Activated naive CD4-positive, alpha-beta T cell treated with anti-CD3 and anti-CD28 coated beads, Interleukin-2, amount 50 U/mL, for 24 hours (primary cell): ENCODE data around the gene MED13.
"Not testable (repeated sequence)": the region's sequence is repeated elsewhere in the genome, so short reads cannot be mapped to it uniquely, and the experiment has no call there.

Experiments used
- H3K27ac Mint-ChIP-seq: one replicate; pipeline ENCODE4 v1.8.0; 2021; ENCODE audit warnings: mild to moderate bottlenecking, mixed read lengths
- H3K27me3 Mint-ChIP-seq: one replicate; pipeline ENCODE4 v1.8.0; 2021; ENCODE audit warnings: mixed read lengths
- H3K36me3 Mint-ChIP-seq: one replicate; pipeline ENCODE4 v1.8.0; 2021; ENCODE audit warnings: mixed read lengths
- H3K4me1 Mint-ChIP-seq: one replicate; pipeline ENCODE4 v1.8.0; 2021; ENCODE audit warnings: mixed read lengths
- H3K4me3 Mint-ChIP-seq: one replicate; pipeline ENCODE4 v1.8.0; 2021; ENCODE audit warnings: mild to moderate bottlenecking, mixed read lengths
- H3K9me3 Mint-ChIP-seq: one replicate; pipeline ENCODE4 v1.8.0; 2021; ENCODE audit warnings: mixed read lengths

The MED13 gene

DNA sequence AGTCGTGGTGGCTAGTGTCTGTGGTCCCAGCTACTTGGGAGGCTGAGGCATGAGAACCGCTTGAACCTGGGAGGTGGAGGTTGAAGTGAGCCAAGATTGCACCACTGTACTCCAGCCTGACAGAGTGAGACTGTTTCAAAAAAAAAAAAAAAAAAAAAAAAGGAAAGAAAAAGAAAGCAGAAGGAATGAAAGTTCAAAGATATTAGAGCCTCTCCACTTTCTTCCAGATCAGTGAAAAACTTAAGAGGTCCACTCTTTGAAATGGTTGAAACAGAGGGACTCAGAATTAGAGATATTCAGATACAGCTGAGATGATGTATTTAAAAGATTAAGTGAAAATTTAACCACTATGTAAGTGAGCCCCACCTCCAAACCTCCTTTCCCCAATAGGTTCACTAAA lies 16.8 kb downstream of the MED13 start:
- no peak overlapping the region for H3K4me3 Mint-ChIP-seq
- H3K9me3 Mint-ChIP-seq: no peaks in the 10 kb centered on the region
- peaks cover 74% of the 10 kb centered on the region for H3K4me1 Mint-ChIP-seq
- H3K36me3 Mint-ChIP-seq: peaks cover 31% of the 10 kb centered on the region
- H3K27ac Mint-ChIP-seq: no peak overlapping the region
- H3K27me3 Mint-ChIP-seq: no peaks in the 10 kb centered on the region

DNA sequence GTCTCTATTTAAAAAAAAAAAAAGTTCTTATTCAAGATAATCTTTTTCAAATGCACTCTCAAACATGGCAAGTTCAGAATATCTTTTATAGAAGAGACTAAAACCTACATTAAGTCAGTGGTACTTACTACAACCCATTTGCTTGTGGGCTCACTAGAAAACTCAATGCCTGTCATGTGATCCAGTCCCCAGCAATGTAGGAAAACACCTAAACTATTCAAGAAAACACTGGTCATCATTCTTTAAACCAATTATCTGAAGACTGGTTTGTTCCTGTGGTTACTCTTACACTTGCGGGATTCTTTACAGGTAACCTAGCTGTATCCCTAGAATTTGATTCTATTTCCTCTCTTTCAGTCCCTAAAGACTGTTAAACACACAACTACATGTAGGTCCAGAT lies 19.6 kb downstream of the MED13 start:
- Mint-ChIP-seq H3K4me1 (peaks cover 75% of the 10 kb centered on the region), H3K27ac (no peak overlapping the region), H3K9me3 (no peaks in the 10 kb centered on the region), H3K4me3 (no peak overlapping the region), H3K36me3 (peaks cover 22% of the 10 kb centered on the region), H3K27me3 (no peaks in the 10 kb centered on the region)

- Mint-ChIP-seq H3K9me3 (no peaks in the 10 kb centered on the region), H3K4me3 (no peak overlapping the region), H3K4me1 (peaks cover 76% of the 10 kb centered on the region), H3K36me3 (peaks cover 21% of the 10 kb centered on the region), H3K27ac (no peak overlapping the region), H3K27me3 (no peaks in the 10 kb centered on the region)
Observed at GRCh38 chr17:62045109-62045508, 20.0 kb downstream of the MED13 start.

- H3K27ac Mint-ChIP-seq: no peak overlapping the region
- no peak overlapping the region for H3K4me3 Mint-ChIP-seq
- no peaks in the 10 kb centered on the region for H3K9me3 Mint-ChIP-seq
- H3K36me3 Mint-ChIP-seq: peaks cover 18% of the 10 kb centered on the region
- no peaks in the 10 kb centered on the region for H3K27me3 Mint-ChIP-seq
- H3K4me1 Mint-ChIP-seq: peaks cover 75% of the 10 kb centered on the region
Observed at GRCh38 chr17:62043602-62044001, 21.5 kb downstream of the MED13 start.

DNA sequence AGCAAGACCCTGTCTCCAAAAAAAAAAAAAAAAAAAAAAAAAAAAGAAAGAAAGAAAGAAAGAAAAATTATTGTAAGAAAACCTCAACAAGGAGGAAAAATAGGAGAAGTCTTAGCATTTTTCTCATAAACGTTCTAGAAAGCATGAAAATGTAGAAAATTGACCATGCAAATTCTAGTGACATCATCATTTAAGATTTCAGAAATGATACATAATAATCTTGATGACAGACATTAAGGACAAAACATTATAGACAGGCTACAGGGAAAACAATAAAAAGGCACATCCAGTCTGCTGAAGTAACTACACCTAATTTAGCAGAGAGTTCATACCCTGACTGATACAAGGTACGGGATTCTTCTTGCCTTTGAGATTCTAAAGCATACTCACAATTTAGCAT lies 21.9 kb downstream of the MED13 start:
- Mint-ChIP-seq H3K4me3 (no peak overlapping the region), H3K27ac (no peak overlapping the region), H3K36me3 (peaks cover 16% of the 10 kb centered on the region), H3K27me3 (no peaks in the 10 kb centered on the region), H3K9me3 (no peaks in the 10 kb centered on the region), H3K4me1 (peaks cover 73% of the 10 kb centered on the region)

DNA sequence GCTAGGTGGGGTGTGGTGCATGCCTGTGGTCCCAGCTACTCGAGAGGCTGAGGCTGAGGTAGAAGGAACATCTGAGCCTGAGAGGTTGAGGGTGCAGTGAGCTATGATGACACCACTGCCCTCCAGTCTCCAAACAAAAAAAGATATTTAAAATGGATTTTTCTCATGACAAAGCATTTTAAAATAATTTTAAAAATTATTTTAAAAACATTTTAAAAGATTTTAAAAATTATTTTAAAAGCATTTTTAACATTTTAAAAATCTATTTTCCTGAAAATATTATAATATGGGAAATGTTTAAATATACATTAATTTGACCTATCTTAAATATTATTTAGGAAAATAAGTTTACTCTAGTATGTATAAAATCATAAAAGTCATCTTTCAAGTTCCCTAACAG lies 26.8 kb downstream of the MED13 start:
- peaks cover 56% of the 10 kb centered on the region for H3K4me1 Mint-ChIP-seq
- no peaks in the 10 kb centered on the region for H3K27me3 Mint-ChIP-seq
- no peak overlapping the region for H3K4me3 Mint-ChIP-seq

DNA sequence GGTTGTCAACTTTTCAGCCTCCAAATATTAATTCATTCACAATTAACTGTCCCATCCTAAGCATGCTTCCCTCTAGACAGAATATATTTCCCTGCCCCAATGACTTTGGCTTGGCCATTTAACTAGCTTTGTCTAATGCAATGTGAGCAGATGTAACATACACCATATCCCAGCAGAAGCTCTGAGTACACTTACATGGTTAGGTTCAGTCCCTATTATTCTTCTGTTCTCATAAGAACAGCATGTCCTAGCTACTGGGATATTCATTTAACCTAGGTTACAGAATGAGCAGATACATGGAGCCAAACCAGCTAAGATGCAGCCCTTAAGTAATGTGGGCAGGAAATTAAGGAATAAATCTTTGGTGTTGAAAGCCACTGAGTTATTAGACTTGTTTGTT lies 31.8 kb downstream of the MED13 start:
- Mint-ChIP-seq H3K36me3 (peaks cover 10% of the 10 kb centered on the region), H3K27ac (no peak overlapping the region), H3K4me1 (peaks cover 21% of the 10 kb centered on the region)

More for the DNA sequence above, 26.8 kb downstream of the MED13 start:
- Mint-ChIP-seq H3K9me3 (no peaks in the 10 kb centered on the region), H3K27ac (no peak overlapping the region), H3K36me3 (peaks cover 8% of the 10 kb centered on the region)

GRCh38 chr17:62032480-62032879 lies 32.6 kb downstream of the MED13 start:
- H3K4me1 Mint-ChIP-seq: peaks cover 27% of the 10 kb centered on the region
- H3K4me3 Mint-ChIP-seq: no peak overlapping the region
- H3K27me3 Mint-ChIP-seq: no peaks in the 10 kb centered on the region
- H3K9me3 Mint-ChIP-seq: no peaks in the 10 kb centered on the region
- H3K36me3 Mint-ChIP-seq: peaks cover 14% of the 10 kb centered on the region
- H3K27ac Mint-ChIP-seq: no peak overlapping the region

More for the DNA sequence above, 31.8 kb downstream of the MED13 start:
- H3K4me3 Mint-ChIP-seq: no peak overlapping the region
- no peaks in the 10 kb centered on the region for H3K27me3 Mint-ChIP-seq
- no peaks in the 10 kb centered on the region for H3K9me3 Mint-ChIP-seq

DNA sequence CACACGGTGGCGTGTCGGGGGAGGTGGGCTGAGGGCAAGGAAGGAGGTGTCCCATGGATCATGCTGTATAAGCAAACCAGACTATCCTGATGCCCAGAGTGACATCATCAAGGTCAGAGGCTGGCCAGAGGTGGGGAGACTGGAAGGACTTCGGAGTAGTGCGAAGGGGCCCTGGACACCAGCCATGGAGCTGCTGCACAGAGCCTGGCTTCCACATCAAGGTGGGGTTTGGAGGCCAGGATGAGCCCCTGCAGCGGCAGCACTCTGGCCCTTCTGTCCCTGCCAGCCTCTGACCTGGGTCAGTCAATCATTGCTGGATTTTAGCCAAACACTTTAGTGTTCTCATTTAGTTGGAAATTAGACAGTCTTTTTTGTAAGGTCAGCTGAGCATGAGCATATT lies 34.8 kb downstream of the MED13 start:
- Mint-ChIP-seq H3K36me3 (peaks cover 23% of the 10 kb centered on the region), H3K9me3 (no peaks in the 10 kb centered on the region), H3K4me3 (no peak overlapping the region), H3K27ac (no peak overlapping the region), H3K4me1 (peaks cover 35% of the 10 kb centered on the region), H3K27me3 (no peaks in the 10 kb centered on the region)

GRCh38 chr17:62024866-62025265 lies 40.2 kb downstream of the MED13 start:
- Mint-ChIP-seq H3K9me3 (no peaks in the 10 kb centered on the region), H3K36me3 (peaks cover 29% of the 10 kb centered on the region), H3K27me3 (no peaks in the 10 kb centered on the region), H3K4me3 (no peak overlapping the region), H3K4me1 (peaks cover 22% of the 10 kb centered on the region), H3K27ac (no peak overlapping the region)

GRCh38 chr17:62017912-62018311 lies 47.2 kb downstream of the MED13 start:
- Mint-ChIP-seq H3K36me3 (peaks cover 18% of the 10 kb centered on the region), H3K27me3 (no peaks in the 10 kb centered on the region), H3K4me1 (peaks cover 15% of the 10 kb centered on the region), H3K9me3 (no peaks in the 10 kb centered on the region), H3K27ac (peak overlapping the region; percentile 17), H3K4me3 (no peak overlapping the region)

- Mint-ChIP-seq H3K36me3 (peaks cover 18% of the 10 kb centered on the region), H3K27me3 (no peaks in the 10 kb centered on the region), H3K27ac (peak overlapping the region; percentile 17), H3K4me1 (peaks cover 15% of the 10 kb centered on the region), H3K9me3 (no peaks in the 10 kb centered on the region), H3K4me3 (no peak overlapping the region)
Observed at GRCh38 chr17:62017496-62017895, 47.6 kb downstream of the MED13 start.

GRCh38 chr17:62014526-62014925 lies 50.6 kb downstream of the MED13 start:
- H3K4me3 Mint-ChIP-seq: no peak overlapping the region
- H3K27ac Mint-ChIP-seq: no peak overlapping the region
- H3K9me3 Mint-ChIP-seq: no peaks in the 10 kb centered on the region
- H3K4me1 Mint-ChIP-seq: peaks cover 21% of the 10 kb centered on the region
- no peaks in the 10 kb centered on the region for H3K27me3 Mint-ChIP-seq
- peaks cover 25% of the 10 kb centered on the region for H3K36me3 Mint-ChIP-seq

GRCh38 chr17:62009220-62009619 lies 55.9 kb downstream of the MED13 start:
- peaks cover 40% of the 10 kb centered on the region for H3K4me1 Mint-ChIP-seq
- H3K4me3 Mint-ChIP-seq: no peak overlapping the region
- peaks cover 34% of the 10 kb centered on the region for H3K36me3 Mint-ChIP-seq
- no peaks in the 10 kb centered on the region for H3K27me3 Mint-ChIP-seq
- H3K27ac Mint-ChIP-seq: peak overlapping the region; percentile 6
- H3K9me3 Mint-ChIP-seq: no peaks in the 10 kb centered on the region

DNA sequence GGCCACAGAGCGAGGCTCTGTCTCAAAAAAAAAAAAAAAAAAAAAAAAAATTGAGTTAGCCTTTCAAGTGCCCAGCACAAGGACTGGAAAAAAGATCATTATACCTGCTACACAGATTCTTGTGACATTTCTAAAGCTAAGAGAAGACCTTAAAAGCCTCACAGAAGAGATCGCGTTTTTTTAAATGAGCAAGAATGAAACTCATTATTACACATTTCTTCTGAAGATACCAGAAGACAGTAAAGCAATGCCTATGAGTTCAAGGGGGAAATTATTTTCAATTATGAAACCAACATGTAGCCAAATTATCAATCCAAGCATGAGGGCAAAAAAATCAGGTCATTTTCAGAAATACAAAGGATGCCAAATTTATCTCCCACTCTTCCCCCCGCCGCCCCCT lies 56.8 kb downstream of the MED13 start:
- Mint-ChIP-seq H3K4me1 (peaks cover 45% of the 10 kb centered on the region), H3K36me3 (peaks cover 36% of the 10 kb centered on the region), H3K9me3 (no peaks in the 10 kb centered on the region), H3K27ac (no peak overlapping the region), H3K27me3 (no peaks in the 10 kb centered on the region), H3K4me3 (no peak overlapping the region)

DNA sequence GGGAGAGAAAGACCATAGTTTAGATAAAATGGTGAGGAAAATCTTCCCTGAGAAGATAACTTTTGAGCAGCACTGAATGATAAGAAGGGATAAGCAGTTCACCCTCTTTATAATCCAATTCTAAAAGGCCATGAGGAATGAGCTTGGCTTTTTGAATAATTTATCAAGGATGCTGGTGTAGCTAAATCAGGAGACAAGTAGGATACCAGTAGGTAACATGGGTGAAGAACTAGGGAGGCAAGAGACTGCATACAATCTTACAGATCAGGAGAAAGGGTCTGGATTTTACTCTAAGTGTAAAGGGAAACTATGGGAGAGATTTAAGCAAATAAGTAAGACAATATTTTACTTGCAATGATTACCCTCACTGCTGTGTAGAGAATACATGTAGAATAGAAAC lies 60.7 kb downstream of the MED13 start:
- no peak overlapping the region for H3K27ac Mint-ChIP-seq
- H3K36me3 Mint-ChIP-seq: peaks cover 31% of the 10 kb centered on the region
- H3K9me3 Mint-ChIP-seq: no peaks in the 10 kb centered on the region
- H3K27me3 Mint-ChIP-seq: no peaks in the 10 kb centered on the region
- no peak overlapping the region for H3K4me3 Mint-ChIP-seq
- peaks cover 63% of the 10 kb centered on the region for H3K4me1 Mint-ChIP-seq

GRCh38 chr17:62003141-62003540 lies 61.9 kb downstream of the MED13 start:
- H3K27me3 Mint-ChIP-seq, H3K4me3 Mint-ChIP-seq, H3K9me3 Mint-ChIP-seq, H3K27ac Mint-ChIP-seq: not testable (repeated sequence)
- peaks cover 59% of the 10 kb centered on the region for H3K4me1 Mint-ChIP-seq
- peaks cover 25% of the 10 kb centered on the region for H3K36me3 Mint-ChIP-seq
